ENCODE data around the gene SLC35A5.
"Not testable (repeated sequence)": the region's sequence is repeated elsewhere in the genome, so short reads cannot be mapped to it uniquely, and the experiment has no call there.

The SLC35A5 gene, protein sequence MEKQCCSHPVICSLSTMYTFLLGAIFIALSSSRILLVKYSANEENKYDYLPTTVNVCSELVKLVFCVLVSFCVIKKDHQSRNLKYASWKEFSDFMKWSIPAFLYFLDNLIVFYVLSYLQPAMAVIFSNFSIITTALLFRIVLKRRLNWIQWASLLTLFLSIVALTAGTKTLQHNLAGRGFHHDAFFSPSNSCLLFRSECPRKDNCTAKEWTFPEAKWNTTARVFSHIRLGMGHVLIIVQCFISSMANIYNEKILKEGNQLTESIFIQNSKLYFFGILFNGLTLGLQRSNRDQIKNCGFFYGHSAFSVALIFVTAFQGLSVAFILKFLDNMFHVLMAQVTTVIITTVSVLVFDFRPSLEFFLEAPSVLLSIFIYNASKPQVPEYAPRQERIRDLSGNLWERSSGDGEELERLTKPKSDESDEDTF

DNA sequence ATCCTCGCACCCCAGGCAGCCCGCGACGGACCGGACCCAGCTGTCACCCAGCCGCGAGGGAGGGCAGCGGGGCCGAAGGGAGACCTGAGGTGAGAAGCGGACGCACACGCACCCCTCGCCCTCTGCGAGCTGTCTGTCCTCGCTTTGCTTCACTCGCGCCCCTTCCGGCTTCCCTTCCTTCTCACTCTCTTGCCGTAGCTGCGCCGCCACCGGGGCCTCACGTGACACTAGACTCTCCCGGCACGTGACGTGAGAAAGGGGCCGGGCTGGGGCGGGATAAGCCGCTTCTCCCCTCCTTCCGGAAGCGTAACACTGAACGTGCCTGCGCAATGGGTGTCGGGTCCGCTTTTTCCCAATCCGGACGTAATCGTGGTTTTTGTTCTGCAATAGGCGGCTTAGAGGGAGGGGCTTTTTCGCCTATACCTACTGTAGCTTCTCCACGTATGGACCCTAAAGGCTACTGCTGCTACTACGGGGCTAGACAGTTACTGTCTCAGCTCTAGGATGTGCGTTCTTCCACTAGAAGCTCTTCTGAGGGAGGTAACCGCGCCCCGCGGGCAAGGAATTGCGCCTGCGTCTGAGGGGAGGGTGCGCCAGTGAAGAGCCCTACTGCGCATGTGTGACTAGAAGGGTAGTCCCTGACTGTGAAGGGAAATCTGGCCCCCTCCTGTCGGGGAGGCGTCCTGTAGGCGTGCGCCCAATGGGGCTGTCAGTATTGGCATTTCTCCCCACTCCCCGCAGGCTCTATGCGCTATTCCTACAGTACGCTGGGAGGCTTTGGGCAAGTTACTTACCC is at the start of gene SLC35A5, which contains the start of gene ATG3:
SLC35A5 (plus strand) TSS at position 312 of the 796 bp plus-strand sequence. CDS start 1,359 bp downstream, outside the sequence.
ATG3 (minus strand) TSS at position 229 of the 796 bp plus-strand sequence. CDS start 434 bp downstream, outside the sequence.
- H3K4me1 ChIP-seq = peaks cover 26% of the 10 kb centered on the region
- peaks cover 9% of the 10 kb centered on the region; the same call in 1 of the 2 replicates for H3K36me3 ChIP-seq (replicated peaks)
- in situ Hi-C loops (cut with MboI; ENCODE audit: low sequenced_read_pairs) = no loop called here
- no peaks in the 10 kb centered on the region for H3K9me3 ChIP-seq
- peak within 1 kb of the TSS; percentile 56 for H3K4me3 ChIP-seq
- no peaks in the 10 kb centered on the region for H3K27me3 ChIP-seq (ENCODE audit: low read depth)
- DNase-seq (ENCODE audit: low spot score in 2 of 2) = peak; percentile 98 to 99

DNA sequence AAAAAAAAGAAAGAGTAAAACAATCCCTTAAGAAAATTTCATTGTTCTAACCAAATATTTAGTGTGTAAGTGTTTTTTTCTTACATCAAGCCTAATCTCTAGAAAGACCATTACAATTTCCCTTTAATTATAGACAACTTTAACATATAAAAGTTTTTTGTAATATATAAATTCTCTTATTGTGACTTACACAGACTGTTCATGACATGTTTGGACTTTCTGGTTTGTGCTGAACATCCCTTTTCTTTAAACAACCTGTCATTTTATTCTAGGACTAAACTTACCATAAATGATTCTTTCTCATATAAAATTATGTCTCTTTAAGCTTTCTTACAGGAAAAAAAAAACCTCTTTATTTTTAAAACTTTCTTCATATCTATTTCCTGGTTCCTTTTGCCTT is 49.5 kb upstream of the SLC35A5 start:
- in situ Hi-C loops (cut with MboI; ENCODE audit: low sequenced_read_pairs) = no loop called here
- no peak overlapping the region for H3K4me3 ChIP-seq
- no peaks in the 10 kb centered on the region for H3K36me3 ChIP-seq (replicated peaks)
- peaks cover 5% of the 10 kb centered on the region; the same call in 1 of the 2 replicates for H3K9me3 ChIP-seq
- no peaks in the 10 kb centered on the region for H3K4me1 ChIP-seq
- DNase-seq (ENCODE audit: low spot score in 2 of 2) = no peak
- no peaks in the 10 kb centered on the region for H3K27me3 ChIP-seq (ENCODE audit: low read depth)

DNA sequence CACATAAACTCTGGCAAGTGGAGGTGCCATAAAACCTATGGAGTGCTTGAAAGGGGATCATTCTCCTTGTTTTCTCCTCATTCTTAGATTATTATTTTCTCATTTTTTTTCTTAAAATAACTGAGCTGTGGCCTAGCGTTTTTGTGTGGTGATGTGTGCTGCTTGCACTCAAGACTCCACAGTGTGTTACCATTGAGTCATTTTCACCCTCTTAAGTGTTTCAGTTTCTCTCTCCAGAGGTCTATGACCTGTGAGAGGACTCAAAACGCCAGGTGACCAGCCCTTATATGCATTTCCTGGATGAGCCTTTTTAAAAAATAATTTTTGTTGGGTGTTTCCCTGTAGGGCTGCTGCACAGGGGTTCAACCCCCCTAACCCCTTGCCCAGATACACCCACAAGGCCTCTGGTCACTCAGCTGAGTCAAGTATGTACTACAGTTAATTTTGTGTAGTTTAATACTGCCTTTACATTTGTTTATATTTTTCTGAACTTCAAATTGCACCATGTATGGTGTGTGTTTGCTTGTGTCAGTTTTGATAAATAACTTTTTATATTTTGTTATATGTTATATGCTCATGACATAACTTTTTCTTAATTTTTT is 47.2 kb upstream of the SLC35A5 start:
- Histone ChIP-seq H3K9me3 (peaks cover 5% of the 10 kb centered on the region; the same call in 1 of the 2 replicates), H3K36me3 (replicated peaks) (no peaks in the 10 kb centered on the region), H3K27me3 (ENCODE audit: low read depth) (no peaks in the 10 kb centered on the region), H3K4me3 (no peak overlapping the region), H3K4me1 (no peaks in the 10 kb centered on the region)
- in situ Hi-C loops (cut with MboI; ENCODE audit: low sequenced_read_pairs) = no loop called here
- no peak for DNase-seq (ENCODE audit: low spot score in 2 of 2)

DNA sequence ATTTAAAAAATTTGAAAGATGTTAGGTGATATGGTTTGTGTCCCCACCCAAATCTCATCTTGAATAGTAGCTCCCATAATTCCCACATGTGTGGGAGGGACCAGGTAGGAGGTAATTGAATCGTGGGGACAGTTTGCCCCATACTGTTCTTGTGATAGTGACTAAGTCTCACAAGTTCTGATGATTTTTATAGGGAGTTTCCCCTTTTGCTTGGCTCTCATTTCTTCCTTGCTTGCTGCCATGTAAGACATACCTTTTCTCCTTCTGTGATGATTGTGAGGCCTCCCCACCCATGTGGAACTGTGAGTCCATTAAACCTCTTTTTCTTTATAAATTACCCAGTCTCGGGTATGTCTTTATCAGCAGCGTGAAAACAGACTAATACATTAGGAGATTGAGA is 42.9 kb upstream of the SLC35A5 start:
- H3K36me3 ChIP-seq (replicated peaks); H3K27me3 ChIP-seq (ENCODE audit: low read depth); DNase-seq (ENCODE audit: low spot score in 2 of 2); H3K4me1 ChIP-seq; in situ Hi-C loops (cut with MboI; ENCODE audit: low sequenced_read_pairs); H3K9me3 ChIP-seq; H3K4me3 ChIP-seq: not testable (repeated sequence)

DNA sequence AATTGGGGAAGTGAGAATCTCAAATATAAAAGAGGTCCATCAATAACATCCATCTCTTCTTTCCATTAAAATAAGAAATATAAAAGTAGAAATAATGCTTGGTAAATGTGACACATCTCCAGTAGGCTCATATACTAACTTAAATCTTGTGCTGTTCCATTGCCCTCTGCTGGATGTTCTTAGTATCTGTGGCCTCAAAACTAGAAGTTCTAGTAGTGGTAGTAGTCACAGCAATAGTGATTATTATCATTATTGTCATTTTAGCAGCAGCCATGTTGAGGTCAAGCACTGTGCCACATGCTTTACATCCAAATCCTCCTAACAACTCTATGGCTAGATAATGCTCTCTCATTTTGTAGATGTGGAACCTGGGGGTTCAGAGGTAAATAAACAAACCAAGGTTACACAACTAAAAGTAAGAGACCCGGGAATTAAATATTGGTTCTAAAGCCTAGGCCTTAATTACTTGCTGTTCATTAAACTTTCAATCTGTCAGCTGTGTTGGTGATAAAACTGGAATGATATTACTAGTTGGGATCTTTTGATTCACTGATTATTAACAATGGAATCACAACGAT is 42.3 kb upstream of the SLC35A5 start:
- DNase-seq (ENCODE audit: low spot score in 2 of 2) = peak; percentile 45 to 67
- no peaks in the 10 kb centered on the region for H3K36me3 ChIP-seq (replicated peaks)
- H3K27me3 ChIP-seq (ENCODE audit: low read depth) = no peaks in the 10 kb centered on the region
- H3K4me3 ChIP-seq = no peak overlapping the region
- H3K4me1 ChIP-seq = no peaks in the 10 kb centered on the region
- H3K9me3 ChIP-seq = no peaks in the 10 kb centered on the region
- in situ Hi-C loops (cut with MboI; ENCODE audit: low sequenced_read_pairs) = loop anchor here (10.0 kb wide), 2 partner anchors 185 to 405 kb away; partner anchors contain the start of gene CD200

DNA sequence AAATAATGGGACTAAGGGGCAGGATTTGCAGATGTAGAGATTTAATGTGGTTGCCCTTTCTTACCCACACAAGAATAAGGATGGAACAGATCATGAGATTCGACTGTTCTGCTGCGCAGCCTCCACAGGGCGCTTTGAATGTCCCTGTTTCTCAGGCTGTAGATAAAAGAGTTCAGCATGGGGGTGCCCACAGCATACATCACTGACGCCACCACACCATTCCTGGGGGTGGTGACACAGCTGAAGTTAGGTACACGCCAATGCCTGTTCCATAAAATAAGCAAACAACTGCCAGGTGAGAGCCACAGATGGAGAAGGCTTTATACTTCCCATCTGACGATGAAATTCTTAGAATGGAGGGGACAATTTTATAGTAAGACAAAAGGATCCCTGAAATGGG is 37.7 kb upstream of the SLC35A5 start:
- not testable (repeated sequence) for H3K27me3 ChIP-seq (ENCODE audit: low read depth); DNase-seq (ENCODE audit: low spot score in 2 of 2); H3K36me3 ChIP-seq (replicated peaks); H3K9me3 ChIP-seq; H3K4me3 ChIP-seq; H3K4me1 ChIP-seq
- in situ Hi-C loops (cut with MboI; ENCODE audit: low sequenced_read_pairs) = loop anchor here (10.0 kb wide), 2 partner anchors 189 to 409 kb away; partner anchors contain the start of gene CD200

DNA sequence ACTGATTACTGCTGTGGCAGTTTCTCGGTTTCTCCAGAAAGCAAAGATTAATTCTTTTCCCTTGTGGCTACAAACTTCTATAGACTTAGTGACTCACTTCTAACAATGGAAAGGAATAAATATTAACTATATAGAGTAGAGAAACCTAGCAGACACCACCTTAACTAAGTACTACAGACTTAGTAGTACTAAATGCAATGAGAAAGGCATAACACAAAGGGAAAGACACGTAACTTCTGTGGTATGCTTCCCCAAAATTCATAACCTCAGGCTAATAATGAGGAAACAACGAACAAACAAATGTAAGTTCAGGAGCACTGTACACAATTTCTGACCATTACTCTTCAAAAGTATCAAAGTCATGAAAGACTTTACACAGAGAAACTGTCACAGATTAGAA is 31.3 kb upstream of the SLC35A5 start:
- Histone ChIP-seq H3K4me1 (no peaks in the 10 kb centered on the region), H3K4me3 (no peak overlapping the region), H3K36me3 (replicated peaks) (peaks cover 18% of the 10 kb centered on the region), H3K9me3 (no peaks in the 10 kb centered on the region), H3K27me3 (ENCODE audit: low read depth) (no peaks in the 10 kb centered on the region)
- in situ Hi-C loops (cut with MboI; ENCODE audit: low sequenced_read_pairs) = no loop called here
- DNase-seq (ENCODE audit: low spot score in 2 of 2) = no peak

DNA sequence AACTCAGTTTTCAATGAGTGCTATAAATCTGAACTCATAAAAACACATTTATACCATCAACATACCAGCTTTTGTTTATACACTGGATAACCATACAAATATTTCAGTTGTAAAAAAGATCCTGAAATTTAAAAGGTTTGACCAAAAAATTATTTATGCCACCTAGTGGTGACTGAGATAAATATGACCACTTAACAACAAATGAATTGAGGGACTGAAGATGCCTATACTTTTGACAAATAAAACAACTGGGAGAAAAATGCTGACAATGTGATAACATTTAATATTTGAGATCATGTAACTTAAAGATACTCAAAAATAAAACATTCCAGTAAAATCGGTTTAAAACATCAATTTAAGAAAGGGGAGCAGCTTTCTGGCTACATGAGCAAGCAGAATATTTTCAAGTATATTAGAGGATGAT is 30.5 kb upstream of the SLC35A5 start:
- peak in 1 of 2 experiments; percentile 50 for DNase-seq (ENCODE audit: low spot score in 2 of 2)
- Histone ChIP-seq H3K9me3 (no peaks in the 10 kb centered on the region), H3K27me3 (ENCODE audit: low read depth) (no peaks in the 10 kb centered on the region), H3K4me3 (no peak overlapping the region), H3K4me1 (no peaks in the 10 kb centered on the region), H3K36me3 (replicated peaks) (peaks cover 26% of the 10 kb centered on the region)
- in situ Hi-C loops (cut with MboI; ENCODE audit: low sequenced_read_pairs) = no loop called here

DNA sequence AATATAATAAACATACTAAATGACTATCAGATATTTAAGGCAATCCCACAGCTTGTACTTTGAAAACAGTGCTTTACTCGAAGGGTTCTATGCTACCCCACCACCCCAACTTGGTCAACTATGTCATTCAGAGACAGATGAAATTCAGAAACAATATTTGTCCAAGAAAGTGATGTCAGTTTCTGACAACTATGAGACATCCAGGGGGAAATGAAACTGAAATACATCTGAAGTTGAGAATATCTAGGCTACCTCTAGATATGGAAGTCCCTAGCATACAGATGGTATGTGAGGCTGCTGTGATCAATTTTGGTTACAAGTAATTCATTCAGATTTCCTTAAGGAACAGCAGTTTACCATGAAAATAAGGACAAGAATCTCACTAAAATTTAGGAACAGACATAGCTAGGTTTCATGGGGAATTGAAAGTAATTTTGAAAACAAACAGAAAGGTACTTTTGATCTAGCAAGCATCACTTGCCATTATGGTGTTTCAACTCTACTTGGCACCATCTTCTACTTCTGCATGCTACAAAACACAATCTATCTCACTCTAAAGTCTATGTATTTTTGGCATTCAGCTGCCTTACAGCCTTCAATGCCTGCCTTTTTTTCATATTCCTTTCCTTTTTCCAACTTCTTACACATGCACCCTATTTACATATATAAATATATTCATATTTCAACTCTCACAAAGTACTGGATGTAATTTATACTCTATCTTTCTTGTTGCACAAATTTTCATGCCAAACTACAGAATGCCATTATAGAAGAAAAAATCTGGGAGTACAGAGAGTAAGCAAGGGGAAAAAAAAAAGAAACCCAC is 21.8 kb upstream of the SLC35A5 start:
- DNase-seq (ENCODE audit: low spot score in 2 of 2) = no peak
- in situ Hi-C loops (cut with MboI; ENCODE audit: low sequenced_read_pairs) = no loop called here
- no peaks in the 10 kb centered on the region for H3K9me3 ChIP-seq
- H3K36me3 ChIP-seq (replicated peaks) = peaks cover 28% of the 10 kb centered on the region
- no peaks in the 10 kb centered on the region for H3K4me1 ChIP-seq
- no peaks in the 10 kb centered on the region for H3K27me3 ChIP-seq (ENCODE audit: low read depth)
- H3K4me3 ChIP-seq = no peak overlapping the region

DNA sequence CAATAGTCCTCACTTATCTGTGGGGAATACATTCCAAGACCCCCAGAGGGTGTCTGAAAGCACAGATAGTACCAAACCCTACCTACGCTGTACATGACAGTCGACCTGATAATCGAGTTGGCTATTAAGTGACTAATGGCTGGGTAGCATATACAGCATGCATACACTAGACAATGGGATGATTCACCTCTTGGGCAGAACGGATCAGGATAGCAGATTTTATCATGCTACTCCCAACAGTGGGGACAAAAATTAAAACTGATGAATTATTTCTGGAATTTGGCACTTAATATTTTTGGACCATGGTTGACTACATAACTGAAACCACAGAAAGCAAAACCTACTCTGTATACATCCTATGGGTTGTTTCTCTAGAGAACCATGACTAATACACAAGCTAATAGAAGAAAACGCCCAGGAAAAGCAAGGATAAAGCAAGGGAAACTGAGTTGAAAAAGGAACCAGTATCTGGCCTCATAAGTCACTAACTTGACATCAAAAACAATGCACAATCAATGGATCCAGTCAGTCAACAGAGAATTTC is 15.6 kb upstream of the SLC35A5 start:
- no peak overlapping the region for H3K4me3 ChIP-seq
- no peak for DNase-seq (ENCODE audit: low spot score in 2 of 2)
- H3K9me3 ChIP-seq = no peaks in the 10 kb centered on the region
- H3K36me3 ChIP-seq (replicated peaks) = peaks cover 36% of the 10 kb centered on the region
- no peaks in the 10 kb centered on the region for H3K27me3 ChIP-seq (ENCODE audit: low read depth)
- in situ Hi-C loops (cut with MboI; ENCODE audit: low sequenced_read_pairs) = no loop called here
- no peaks in the 10 kb centered on the region for H3K4me1 ChIP-seq

DNA sequence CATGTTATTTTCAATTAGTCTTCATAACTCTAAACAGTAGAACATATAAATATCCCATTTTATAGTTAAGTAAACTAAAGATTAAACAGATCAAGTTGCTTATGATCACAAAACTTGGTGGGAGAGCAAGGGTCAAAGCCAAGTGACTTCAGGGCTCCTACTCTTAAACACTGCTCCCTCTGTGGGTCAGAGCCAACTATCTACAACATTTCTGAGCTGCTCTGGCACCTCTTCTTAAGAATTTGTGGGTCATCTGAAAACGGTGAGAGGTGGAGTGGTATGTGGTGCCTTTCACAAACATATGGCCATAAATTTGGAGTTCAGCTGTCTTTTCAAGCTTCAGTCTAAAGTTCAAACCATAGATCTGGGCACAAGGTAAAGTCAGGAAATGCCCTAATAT is 11.0 kb upstream of the SLC35A5 start:
- no peak for DNase-seq (ENCODE audit: low spot score in 2 of 2)
- Histone ChIP-seq H3K9me3 (no peaks in the 10 kb centered on the region), H3K36me3 (replicated peaks) (peaks cover 19% of the 10 kb centered on the region), H3K27me3 (ENCODE audit: low read depth) (no peaks in the 10 kb centered on the region), H3K4me3 (no peak overlapping the region), H3K4me1 (no peaks in the 10 kb centered on the region)
- in situ Hi-C loops (cut with MboI; ENCODE audit: low sequenced_read_pairs) = no loop called here

DNA sequence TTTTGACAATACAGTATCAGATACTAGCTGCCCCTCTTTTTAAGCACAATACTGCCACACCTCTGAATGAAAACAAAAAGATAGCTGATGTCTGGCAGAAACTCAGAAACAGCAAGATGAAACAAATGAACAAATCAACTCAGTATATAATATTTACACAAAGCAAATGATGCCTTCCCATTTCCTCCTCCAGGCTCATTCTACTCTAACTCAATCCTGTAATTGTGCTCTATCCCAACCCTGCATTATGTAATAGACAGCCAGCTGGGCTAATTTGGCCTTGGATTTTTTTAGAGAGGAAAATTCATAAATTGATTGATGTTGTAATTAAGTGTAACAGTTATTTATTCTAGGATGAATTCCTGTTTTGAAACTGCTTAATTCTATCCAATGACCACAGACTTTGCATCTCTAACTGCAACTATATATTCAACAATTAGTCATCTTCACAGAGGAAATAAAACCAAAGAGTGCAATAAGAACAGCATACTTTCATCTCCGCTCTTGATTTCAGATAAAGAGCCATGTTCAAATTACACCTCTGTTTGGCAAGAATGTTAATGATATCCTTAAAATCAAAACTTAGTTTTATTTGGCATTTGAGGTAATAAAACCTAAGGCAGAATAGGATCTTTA is 6.2 kb upstream of the SLC35A5 start:
- H3K4me3 ChIP-seq = no peak overlapping the region
- in situ Hi-C loops (cut with MboI; ENCODE audit: low sequenced_read_pairs) = no loop called here
- peaks cover 9% of the 10 kb centered on the region for H3K4me1 ChIP-seq
- H3K27me3 ChIP-seq (ENCODE audit: low read depth) = no peaks in the 10 kb centered on the region
- no peak for DNase-seq (ENCODE audit: low spot score in 2 of 2)
- no peaks in the 10 kb centered on the region for H3K9me3 ChIP-seq
- H3K36me3 ChIP-seq (replicated peaks) = peaks cover 9% of the 10 kb centered on the region
